Measurements from ENCODE around the gene CFAP53.

CFAP53 gene

GRCh38 chr18:50177294-50177992, 88.9 kb downstream of the CFAP53 start:
- DNase-seq (ENCODE audit: low read depth, low spot score): no peak
- no peak overlapping the region for H3K4me3 ChIP-seq (ENCODE audit: low read depth, low read length)
- no peak for TF ChIP-seq CTCF (IDR thresholded peaks at IDR 0.05; ENCODE audit: low read depth, low read length)
- in situ Hi-C loops (cut with HindIII; ENCODE audit: low sequenced_read_pairs): no loop called here

All from astrocyte of the spinal cord (primary cell).